Raji (cell line): ENCODE results near the gene RPS6KA3.
A peak's percentile ranks its signal among the peaks of the same experiment; 100 is the strongest.

Experiments
- POLR2A ChIP-seq: IDR thresholded peaks from 2 replicates; pipeline ENCODE4 v1.6.1; 2011; ENCODE audit warnings: low read depth, low read length, control low read depth; ENCODE audit not compliant: insufficient read depth

RPS6KA3 gene

DNA sequence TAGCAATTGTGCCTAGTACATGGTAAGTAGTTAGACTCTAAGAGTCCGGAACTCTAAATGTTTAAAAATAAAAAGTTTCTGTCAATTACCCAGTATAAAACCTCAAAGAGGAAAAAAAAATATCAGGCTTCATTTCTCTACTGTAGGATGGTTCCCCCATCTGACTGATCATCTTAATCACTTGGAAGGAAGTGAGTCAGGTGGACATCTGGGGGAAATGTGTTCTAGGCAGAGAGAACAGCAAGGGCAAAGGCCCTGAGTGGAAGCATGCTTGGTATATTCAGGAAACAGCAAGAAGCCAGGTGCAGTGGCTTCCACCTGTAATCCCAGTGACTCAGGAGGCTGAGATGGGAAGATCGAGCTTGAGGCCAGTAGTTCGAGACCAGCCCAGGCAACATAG lies 122.2 kb downstream of the RPS6KA3 start:
- TF ChIP-seq POLR2A: no peak

DNA sequence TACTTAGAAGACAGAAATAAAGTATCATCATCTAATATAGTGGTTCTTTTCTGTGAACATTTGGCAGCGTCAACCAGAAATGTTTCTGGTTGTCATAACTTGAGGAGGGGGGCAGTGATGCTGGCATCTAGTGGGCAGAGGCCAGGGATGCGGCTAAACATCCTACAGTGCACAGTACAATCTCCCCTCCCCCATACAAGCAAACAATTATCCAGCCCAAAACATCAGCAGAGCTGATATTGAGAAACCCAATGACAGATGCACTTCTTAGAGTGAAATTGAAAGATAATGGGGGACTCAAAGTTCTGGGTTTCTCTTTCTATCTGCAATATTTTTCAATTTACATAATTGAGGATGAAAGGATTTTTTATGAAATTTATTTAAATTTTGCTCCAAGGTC lies 123.1 kb downstream of the RPS6KA3 start:
- TF ChIP-seq POLR2A: no peak

DNA sequence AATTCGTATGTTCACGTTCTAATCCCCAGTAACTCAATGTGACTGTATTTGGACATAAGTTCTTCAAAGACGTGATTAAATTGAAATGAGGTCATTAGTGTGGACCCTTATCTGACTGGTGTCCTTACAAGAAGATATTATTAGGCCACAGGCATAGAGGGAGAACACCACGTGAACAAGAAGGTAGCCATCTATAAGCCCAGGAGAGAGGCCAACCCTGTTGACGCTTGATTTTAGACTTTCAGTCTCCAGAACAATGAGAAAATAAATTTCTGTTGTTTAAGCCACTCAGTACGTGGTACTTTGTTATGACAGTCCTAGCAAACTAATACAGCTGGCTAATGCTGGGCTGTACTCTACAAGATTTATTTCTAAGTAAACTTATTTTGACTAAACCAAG lies 123.6 kb downstream of the RPS6KA3 start:
- no peak for TF ChIP-seq POLR2A

DNA sequence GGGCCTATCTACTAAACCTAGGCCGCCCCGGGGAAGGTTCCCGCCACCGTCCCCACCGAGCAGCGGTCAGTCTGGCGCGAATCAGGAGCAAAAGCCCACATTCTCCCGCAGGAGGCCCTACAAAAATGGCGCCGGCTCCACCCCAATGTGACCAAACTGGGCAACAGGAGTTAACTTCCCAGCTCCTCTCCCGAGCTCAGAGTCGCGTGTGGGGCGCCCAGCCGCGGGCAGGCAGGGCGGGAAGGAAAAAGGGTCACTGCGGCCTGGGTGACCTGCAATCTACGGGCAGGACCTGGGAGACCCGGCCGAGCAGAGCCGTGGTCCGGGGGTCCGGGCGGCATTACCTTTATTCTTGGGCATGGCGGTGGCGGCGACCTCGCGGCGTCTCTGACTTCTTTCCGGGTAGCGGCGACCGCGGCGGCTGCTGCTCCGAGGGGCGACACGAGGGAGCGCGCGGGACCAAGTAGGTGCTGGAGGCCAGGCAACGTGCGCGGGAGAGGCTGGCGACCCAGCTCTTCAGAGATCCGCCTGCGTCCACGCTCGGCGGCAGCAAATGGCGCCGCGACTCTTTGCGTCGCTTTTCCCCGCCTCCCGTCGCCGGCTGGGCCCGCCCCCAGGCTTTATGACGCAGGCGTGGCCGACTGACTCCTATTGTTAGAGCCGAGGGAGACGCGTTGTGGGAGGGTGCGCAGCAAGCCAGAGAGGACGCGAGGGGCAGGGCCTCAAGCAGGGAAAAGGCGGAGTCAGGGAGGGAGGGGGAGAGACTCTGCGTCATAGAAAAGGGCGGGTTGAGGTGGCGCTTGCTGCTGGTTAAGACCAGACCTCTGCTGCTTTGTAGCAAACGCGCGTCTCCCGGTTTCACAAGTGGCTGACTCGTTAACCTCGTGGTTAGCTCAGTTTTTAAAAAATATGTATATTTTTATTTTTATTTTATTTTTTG lies 125.2 kb downstream of the RPS6KA3 start, which contains the start of gene EIF1AX:
Gene EIF1AX, minus strand, starts transcription at position 558 of the 940 bp plus-strand sequence. Its CDS starts 198 bp downstream, at position 360.
- peak; percentile 66 for TF ChIP-seq POLR2A

DNA sequence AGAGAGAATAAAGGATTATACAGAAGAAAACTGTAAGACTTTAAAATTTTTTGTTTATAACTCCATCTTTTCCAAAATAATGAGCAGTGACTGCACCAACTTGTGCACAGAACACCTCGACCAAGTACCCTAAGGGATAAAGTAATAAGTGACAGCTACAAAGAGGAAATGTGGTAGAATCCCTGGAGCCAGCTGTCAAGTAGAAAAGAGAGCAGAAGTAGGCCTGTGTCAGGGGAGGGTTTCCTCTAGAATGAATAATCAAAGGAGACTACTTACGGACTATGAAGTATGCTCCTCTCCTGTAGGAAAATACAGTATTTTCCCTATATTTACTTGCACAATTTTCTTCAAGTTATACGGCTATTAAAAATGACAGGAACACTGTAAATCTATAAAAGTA lies 126.3 kb downstream of the RPS6KA3 start:
- no peak for TF ChIP-seq POLR2A

DNA sequence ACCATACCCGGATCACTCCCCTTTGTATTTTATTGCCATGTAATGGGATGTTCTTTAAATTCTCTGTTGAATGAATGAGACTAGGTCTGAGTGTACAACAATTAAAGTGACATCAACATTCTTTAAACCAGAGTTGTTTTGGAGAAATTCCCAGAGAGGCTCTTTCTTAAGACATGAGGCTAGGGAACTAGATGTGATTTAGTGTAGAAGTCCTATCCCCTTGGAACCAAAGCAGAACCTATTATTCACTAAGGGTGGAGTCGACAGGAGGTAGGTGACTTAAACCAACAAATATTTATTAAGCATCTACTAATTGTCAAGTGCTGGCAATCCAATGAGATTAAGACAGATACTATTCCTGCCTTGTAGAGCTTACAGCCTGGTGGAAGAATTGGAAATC lies 126.7 kb downstream of the RPS6KA3 start:
- TF ChIP-seq POLR2A: no peak

DNA sequence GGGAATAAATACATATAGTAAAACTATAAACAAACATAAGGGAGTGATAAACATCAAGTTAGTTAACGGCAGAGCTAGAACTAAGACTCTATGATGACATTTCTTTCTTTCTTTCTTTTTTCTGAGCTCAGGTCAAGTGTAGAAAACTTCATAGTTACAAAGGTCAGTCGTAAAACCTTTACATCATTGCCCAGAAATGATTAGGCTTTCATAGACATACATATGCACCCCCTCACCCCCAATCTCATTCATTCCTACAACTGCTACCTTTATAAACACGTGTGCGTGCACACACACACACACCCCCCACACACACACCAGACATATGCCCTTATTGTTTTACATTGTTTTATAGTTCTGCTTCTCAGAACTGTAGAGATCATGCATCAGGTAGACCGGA lies 130.8 kb downstream of the RPS6KA3 start:
- TF ChIP-seq POLR2A: no peak

DNA sequence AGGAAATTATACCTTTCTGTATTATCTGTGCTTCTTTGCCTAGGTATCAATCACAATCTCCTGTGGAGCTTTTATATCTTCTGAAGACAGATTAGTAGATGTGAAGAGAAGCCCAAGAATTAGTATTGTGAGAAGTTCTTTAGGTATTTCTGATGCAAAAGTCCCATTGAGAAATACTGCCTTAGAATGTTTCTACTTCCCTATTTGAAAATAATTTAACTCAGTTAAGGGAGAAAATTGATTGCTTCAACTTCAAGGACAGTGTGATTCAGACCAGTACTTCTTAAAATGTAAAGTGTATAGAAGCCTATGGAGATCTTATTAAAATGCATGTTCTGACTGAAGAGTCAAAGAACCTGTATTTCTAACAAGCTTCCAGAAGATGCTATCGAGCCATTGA lies 134.0 kb downstream of the RPS6KA3 start:
- no peak for TF ChIP-seq POLR2A

DNA sequence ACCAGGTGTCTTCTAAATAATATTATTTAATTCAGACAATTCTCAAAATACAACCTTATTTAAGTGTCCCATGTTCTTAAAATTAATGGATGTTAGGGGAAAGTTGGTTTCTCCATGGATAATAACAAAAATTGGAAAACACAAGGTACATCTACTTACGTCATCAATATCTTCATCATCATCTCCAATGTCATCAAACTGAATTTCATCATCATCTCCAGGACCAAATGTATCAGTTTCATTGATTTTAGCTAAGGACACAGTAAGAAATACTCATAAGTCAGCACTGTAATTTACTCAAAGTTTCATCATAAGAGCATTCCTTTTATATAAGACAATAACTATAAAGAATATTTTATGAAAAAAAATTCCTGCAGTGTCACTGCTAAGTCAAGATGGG lies 136.4 kb downstream of the RPS6KA3 start:
- TF ChIP-seq POLR2A: no peak

DNA sequence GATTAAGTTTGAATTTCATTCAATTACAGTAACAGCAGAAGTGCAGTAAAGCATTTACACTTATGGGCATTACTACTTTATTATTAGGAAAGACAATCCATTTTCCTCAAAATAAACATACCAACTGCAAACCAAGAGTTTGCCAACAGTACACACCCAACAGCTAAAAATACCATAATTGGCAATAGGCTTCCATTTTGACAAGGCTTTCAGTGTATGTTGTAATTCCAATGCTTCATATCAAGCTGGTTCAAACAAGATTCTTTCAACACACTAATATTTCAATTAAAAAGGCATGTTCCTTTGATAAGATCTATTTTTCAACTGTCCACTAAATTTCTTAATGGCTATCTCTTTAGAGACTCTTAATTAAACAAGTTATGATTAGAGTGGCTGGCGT lies 137.2 kb downstream of the RPS6KA3 start:
- TF ChIP-seq POLR2A: no peak

DNA sequence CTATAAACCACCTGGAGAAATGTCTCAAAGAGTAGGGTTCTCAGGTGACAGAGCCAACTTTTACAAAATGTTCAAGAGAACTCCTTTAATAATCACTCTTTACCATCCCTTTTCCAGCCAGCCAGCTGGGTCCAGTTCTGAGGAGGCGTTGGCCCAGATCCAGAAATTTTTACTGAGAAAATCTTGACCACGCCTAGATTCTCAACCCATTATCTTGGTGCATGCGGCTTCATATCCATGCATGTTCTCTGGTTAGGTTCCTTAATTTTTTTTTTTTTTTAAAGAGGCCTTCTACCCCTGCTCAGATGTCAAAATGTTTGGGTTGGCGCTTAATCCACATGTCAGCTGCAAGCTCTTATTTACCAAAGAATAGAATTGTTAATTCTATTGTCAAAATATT lies 138.0 kb downstream of the RPS6KA3 start:
- TF ChIP-seq POLR2A: no peak

DNA sequence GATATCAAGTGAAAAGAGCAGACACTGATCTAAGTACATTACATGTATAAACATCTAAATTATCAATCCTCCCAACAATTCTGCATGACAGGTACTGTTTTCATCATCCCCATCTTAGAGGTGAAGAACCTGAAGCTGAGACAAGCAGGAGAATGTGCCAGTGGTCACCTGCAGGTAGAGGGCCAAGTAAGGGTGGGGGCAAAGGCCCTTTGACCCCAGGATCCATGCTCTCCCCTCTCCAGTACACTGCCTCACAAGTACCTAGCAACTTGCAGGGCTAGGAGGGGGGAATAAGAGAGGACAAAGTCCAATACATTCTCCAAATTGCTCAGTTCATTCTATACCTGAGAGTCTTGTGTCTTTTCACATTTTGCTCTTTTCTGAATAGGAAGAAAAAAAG lies 141.7 kb downstream of the RPS6KA3 start:
- no peak for TF ChIP-seq POLR2A

DNA sequence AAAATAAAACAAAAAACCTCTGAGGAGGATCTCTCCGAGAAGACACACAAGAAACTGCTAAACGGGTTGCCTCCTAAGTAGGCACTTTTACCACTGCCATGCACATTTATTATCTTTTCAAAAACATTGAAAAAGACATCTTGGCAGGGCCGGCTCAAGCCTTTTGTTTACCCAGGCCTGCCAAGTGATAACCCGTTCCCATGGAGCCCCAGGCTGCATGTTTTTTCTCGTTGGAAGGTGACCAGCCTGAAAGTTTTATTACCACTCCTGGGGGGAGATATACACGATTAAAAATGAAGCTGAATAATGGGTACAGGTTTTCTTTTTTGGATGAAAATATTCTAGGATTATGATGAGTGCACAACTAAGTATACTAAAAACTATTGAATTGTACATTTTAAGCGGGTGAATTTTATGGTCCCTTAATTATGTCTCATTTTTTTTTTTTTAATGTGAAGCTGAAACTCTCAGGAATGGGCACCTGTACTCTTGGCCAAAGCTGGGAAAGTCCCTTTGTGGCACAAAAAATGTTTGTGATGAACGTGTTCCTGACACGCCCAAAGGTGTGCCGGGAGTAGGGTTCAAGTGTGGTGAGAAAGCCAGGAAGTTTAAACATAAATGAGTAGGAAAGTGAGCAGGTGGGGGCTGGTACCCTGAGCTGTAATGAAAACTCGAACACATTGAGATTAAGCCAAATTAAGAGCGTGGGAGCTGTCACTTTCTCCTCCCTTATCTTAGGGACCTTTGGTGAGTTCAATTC lies 148.5 kb downstream of the RPS6KA3 start:
- no peak for TF ChIP-seq POLR2A

DNA sequence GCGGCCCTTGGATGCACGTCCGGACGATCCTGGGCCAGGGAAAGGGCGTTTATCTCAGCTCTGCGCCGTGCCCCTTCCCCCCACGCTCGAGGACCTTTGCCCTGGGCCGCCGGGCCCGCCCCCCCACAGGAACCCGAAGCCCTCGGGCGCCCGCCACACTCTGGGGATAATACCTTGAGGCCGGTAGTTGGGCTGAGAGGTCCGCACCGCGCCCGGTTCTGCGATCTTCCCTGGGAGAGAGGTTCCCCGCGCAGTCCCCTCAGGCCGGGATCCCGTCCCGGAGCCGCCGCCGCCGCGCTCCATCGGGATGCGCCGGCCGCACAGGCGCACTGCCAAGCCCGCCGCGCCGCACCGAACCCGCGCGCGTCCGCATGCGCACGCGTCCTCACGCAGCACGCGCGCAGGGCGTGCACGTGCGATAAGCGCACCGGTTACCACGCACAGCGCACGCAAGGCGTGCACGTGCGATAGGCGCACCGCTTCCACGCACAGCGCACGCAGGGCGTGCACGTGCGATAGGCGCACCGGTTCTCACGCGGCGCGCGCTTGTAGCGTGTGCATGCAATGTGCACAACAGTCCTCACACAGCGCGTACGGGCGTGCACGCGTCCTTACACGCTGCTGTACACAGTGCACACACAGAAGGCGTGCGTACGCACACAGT lies 150.0 kb downstream of the RPS6KA3 start, which contains the start of gene MAP7D2:
Gene MAP7D2, minus strand, starts transcription at position 331 of the 664 bp plus-strand sequence. Its CDS starts 28 bp downstream, at position 303.
- no peak for TF ChIP-seq POLR2A

DNA sequence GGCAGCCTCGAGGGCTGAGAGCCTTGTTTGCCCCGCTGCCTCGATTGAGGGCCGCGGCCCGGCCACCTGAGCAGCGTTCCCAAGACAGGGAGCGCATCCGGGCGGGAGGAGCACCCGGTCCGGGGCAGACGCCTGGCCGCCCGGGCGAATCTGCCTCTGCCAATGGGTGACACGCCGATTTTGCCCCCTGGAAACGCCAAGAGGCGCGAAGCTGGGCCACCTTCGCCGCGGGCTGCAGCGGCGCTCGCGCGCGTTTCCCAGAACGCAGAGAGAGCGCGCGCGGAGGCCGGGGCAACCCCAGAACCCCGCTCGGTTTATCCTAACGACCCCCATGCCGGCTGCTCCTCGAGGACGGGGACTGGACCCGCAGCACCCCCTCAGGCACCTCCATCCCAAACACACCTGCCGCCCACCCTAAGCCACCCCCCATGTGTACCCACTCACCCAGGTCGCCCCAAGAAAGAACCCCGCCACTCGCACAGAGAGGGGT lies 150.6 kb downstream of the RPS6KA3 start:
- TF ChIP-seq POLR2A: no peak

DNA sequence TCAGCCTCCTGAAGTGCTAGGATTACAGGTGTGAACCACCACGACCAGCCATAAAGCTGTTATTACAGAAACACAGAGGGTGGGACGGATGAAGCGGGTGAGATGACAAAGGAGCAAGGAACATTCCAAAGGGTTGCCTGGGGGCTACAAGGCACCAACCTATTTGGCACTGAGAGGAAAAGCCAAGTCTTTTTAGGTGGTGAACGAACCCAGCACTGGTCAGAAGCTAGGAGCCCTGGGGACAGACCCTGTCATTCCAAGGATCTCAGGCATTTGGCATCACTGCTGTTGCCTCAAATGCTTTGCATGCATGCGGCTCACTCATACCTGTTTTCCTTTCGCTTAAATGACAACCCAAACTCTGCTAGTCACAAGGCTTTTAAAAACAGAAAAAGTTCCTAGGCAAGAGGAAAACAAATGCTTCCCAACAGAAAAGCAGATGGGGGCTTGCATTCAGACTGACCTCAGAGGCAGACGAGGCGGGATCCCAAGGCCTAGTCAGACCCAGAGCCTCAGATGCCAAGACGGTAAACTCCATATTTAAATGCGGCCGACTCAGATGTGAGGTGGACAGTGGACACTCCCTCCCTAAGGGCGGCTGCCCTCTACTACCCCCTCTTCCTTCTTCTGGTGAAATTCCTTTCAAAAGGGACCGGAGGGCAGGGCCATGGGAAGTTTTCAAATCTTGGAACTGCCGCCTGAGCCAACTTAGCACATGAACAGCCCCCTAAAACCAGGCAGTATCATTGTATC lies 154.5 kb downstream of the RPS6KA3 start:
- TF ChIP-seq POLR2A: no peak
